GM12872 (cell line): ENCODE measurements around the gene NARF.

ENCODE experiments used
- TF ChIP-seq, protein P1 (sequence below): IDR thresholded peaks from 3 replicates; pipeline ENCODE4 v1.5.1; 2011; ENCODE audit warnings: low read depth, mild to moderate bottlenecking, low read length, moderate library complexity; ENCODE audit not compliant: insufficient read depth

The NARF gene

DNA sequence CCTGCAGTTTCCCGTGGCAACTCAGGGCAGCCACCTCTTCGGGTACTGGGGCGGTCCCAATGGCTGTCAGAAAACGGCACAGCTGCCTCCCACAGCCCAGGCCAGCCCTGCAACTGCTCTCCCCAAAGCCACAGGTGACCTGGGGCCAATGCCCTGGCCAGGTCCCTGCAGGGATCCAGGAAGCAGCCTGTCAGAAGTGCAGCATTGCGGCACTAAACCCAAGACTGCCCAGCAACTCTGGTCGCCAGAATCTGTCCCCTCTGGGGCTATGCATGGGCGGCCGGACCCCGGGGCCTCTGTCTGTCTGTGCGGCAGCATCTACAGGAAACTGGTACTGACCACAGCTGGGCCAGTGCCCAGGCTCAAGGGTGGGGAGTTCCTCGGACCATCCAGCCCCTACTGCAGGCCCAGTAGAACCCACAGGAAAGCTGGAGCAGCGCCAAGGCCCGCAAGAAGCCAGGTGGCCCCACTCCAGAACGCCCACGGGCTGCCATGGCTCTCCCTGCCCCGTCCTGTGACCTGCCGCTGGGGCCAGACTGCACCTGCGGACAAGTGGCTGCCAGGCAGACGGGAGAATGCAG, 13.5 kb upstream of the NARF start:
- TF ChIP-seq, protein P1, sequence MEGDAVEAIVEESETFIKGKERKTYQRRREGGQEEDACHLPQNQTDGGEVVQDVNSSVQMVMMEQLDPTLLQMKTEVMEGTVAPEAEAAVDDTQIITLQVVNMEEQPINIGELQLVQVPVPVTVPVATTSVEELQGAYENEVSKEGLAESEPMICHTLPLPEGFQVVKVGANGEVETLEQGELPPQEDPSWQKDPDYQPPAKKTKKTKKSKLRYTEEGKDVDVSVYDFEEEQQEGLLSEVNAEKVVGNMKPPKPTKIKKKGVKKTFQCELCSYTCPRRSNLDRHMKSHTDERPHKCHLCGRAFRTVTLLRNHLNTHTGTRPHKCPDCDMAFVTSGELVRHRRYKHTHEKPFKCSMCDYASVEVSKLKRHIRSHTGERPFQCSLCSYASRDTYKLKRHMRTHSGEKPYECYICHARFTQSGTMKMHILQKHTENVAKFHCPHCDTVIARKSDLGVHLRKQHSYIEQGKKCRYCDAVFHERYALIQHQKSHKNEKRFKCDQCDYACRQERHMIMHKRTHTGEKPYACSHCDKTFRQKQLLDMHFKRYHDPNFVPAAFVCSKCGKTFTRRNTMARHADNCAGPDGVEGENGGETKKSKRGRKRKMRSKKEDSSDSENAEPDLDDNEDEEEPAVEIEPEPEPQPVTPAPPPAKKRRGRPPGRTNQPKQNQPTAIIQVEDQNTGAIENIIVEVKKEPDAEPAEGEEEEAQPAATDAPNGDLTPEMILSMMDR = no peak

DNA sequence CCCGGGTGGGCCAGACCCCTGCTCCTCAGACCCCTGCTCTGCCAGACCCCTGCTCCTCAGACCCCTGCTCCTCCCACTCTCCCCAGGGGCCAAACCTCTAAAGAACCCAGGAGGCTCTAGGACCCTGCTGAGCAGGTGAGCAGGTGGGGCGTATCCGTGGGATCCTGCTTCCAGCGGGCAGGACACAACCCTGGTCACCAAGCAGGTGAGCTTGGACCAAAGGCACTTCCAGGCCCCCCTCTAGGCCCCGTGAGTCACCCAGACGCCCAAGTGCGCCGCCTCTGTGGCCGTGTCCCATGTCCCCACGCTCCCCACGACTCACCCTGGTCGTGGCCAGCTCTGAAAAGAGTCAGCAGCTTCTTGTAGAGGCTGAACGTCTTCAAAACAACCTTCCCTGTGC, 13.0 kb upstream of the NARF start:
- TF ChIP-seq, protein P1 = no peak

DNA sequence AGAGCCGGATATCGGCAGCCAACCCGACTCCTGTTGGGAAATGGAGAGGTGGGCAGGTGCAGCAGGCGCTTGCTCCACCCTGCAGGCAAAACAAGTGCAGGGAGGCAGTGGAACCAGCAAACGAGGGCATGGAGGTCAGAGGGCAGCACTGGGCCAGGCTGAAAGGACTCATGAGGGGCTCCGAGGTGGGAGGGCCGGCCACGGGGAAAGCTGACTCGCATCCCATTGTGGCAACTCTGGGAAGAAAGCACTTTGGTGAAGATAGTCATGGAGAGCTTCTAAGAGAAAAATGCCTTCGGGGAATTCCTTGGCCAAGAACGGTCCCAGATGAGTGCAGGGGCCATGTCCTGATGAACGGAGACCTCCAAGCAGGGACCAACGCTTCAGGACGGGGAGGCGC, 12.4 kb upstream of the NARF start:
- TF ChIP-seq, protein P1 = no peak

DNA sequence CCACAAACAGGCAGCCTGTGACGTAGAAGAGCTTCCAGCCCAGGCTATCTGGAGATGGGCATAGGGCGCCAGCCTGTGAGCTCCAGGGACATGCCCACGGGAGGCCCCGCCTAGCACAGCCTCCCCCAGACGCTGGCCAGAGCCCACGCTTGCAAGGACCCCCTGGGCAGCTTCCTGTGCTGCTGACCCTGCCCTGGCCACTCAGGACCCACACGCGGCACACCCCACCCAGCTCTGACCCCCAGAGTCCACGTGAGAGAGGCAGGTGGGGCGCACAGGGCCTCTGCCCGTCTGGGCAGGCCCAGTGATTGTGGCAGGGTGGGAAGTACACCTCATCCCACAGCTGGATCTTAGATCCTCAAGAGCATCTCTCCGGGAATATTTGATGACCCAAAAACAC, 11.9 kb upstream of the NARF start:
- TF ChIP-seq, protein P1 = no peak

DNA sequence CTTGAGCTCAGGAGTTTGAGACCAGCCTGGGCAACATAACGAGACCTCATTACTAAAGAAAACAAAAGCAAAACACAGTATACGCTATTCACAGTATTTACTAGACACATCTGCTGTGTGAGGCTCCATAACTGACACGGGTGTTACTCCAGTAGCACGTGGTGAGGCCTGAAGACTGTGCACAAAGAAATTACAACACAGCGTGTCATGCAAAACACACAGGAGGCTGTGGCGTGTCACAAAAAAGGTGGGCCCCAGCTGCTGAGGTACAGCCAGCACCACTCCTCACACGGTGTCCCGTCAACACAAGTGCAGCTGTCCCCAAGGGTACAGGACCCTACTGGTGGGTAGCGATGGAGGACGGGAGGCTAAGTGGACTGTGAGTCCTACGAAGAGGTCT, 10.7 kb upstream of the NARF start:
- TF ChIP-seq, protein P1 = no peak

DNA sequence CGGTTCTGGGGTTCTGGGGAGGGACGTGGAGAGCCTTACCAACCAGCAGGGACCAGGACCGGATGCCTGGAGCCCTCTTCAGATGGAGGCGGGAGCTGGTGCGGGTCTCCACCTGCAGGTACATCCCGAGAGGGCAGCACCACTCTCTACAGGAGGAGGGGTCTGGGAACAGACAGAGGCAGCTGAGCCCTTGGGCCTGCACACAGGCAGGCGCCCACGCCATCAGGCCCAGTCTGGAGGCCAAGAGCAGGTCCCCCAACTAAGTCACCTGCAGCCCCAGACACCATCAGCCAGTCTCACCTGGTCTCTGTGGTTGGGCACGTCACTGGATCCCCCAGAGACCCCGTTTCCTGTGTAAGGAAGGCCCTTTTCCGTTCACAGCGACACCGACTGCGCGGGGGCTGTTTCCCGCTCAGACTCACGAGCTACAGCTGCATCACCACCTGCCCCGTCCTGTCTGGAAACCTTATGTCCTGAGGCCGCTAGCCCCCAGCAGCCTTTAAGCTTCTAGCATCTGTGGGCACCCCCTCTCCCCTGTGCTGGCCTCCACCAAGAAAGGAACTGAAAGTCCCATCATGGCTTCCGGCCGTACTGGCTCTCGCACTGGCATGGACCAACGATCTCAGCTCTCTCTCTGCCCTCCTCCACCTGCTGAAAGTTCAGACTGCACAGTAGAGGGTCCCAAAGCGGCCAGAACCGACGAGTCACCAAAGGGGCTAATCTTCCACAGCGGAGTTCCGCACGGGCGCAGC, 9.2 kb upstream of the NARF start:
- TF ChIP-seq, protein P1 = no peak

DNA sequence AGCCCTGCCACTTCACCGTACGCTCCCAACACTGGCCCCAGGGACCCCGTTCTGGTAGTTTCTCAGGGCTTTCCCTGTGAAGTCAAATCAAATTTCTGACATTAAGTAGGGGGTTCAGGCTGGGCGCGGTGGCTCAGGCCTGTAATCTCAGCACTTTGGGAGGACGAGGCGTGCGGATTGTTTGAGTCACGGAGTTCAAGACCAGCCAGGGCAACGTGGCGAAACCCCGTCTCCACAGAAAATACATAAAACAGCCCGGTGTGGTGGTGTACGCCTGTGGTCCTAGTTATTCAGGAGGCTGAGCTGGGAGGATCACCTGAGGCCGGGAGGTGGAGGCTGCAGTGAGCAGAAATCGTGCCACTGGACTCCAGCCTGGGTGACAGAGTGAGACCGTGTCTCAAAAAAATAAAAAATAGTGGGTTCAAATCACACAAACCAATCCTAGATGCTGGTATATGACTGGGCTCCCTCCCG, 8.6 kb upstream of the NARF start:
- TF ChIP-seq, protein P1 = no peak
